GM12891 (cell line): ENCODE data around the gene CD226.

Source experiments
- PAX5 ChIP-seq: IDR thresholded peaks from 2 replicates; pipeline ENCODE4 v1.6.1; 2011; ENCODE audit warnings: low read length, moderate library complexity, mild to moderate bottlenecking; ENCODE audit not compliant: insufficient read depth, severe bottlenecking
- POLR2A ChIP-seq: IDR thresholded peaks from 2 replicates; pipeline ENCODE4 v1.6.1; 2011; ENCODE audit warnings: low read depth, low read length, control low read depth
- POLR2AphosphoS5 ChIP-seq: IDR thresholded peaks from 2 replicates; pipeline ENCODE4 v1.6.1; 2011; ENCODE audit warnings: low read depth, low read length, control low read depth
- POU2F2 ChIP-seq: IDR thresholded peaks from 2 replicates; pipeline ENCODE4 v1.6.1; 2011; ENCODE audit warnings: low read depth, mild to moderate bottlenecking, control low read depth, low read length, moderate library complexity
- SPI1 ChIP-seq: IDR thresholded peaks from 2 replicates; pipeline ENCODE4 v1.6.1; 2011; ENCODE audit warnings: low read depth, low read length, control low read depth
- TAF1 ChIP-seq: IDR thresholded peaks from 2 replicates; pipeline ENCODE4 v1.6.1; 2011; ENCODE audit warnings: low read depth, low read length, control low read depth

DNA sequence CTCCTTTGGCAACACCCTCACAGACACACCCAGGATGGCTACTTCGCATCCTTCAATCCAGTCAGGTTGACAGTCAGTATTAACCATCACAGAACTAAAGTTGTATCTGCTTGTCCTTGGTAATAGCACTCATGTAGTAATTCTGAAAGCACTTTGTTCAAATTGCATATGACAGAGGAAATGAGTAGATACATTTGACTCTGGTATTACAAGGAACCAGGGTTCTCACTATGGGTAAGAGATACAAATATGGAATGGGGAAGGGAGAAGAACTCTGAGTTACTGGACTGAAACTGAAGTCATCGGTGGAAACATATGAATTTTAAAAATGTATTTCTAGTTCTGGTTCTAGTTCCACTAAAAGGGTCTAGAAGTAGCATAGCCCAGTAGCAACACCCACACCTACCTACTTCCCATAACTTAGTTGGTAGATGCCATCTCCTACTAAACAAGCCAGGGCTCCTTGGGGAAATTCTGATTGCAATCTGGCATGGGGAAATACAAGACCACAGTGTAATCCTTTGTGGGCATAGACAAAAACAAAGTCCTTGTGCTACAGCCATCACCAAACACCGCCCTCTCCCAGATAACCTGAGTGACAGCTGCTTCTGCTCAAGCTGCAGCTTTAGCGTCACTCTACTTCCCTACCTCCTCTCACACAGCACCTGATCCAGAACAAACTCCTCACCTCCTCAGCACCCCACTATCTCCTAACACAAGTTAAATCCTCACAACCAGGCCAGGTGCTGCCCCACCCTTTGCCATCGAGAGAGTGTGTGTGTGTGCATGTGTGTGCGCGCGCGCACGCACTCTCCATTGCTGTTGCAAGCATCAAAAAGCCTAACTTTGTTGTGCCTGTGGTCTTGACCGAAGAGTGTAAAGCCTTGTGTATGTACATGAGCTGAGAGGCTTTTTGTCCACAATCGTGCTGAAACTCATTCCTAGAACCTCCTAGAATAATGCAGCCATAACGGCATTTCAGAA, 31.4 kb upstream of the CD226 start:
- TF ChIP-seq TAF1 (no peak), POLR2AphosphoS5 (no peak), POLR2A (no peak), SPI1 (peak; percentile 74), POU2F2 (no peak), PAX5 (no peak)
